Fibroblast of skin of scalp (primary cell): ENCODE results near the gene ZNF692.

Experiments used
- DNase-seq: peaks from one replicate; pipeline ENCODE4 v3.0.0-alpha.2; 2013

ZNF692 gene

DNA sequence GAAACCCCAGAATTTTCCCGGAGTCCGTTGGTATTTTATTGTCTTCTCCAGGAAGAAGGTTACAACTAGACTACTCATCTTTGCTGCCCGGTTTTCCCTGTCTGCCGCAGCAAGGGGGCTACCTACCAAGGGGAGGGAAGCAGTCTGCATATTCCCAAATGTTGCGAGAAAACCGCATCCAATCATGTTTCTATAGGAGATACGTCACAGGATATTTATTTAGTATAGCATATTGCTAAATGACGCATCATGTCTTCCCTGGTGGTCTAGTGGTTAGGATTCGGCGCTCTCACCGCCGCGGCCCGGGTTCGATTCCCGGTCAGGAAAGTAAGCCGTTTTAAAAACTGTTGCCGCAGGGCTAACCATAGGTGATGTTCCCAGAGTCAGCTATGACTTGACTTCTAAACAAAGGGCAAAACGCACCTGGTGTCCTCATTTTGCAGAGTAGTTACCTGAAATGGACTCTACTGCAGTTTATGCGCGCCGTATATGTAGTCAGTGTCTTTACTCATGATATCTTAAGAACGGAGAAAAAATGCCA, 15.2 kb upstream of the ZNF692 start:
- DNase-seq: no peak

DNA sequence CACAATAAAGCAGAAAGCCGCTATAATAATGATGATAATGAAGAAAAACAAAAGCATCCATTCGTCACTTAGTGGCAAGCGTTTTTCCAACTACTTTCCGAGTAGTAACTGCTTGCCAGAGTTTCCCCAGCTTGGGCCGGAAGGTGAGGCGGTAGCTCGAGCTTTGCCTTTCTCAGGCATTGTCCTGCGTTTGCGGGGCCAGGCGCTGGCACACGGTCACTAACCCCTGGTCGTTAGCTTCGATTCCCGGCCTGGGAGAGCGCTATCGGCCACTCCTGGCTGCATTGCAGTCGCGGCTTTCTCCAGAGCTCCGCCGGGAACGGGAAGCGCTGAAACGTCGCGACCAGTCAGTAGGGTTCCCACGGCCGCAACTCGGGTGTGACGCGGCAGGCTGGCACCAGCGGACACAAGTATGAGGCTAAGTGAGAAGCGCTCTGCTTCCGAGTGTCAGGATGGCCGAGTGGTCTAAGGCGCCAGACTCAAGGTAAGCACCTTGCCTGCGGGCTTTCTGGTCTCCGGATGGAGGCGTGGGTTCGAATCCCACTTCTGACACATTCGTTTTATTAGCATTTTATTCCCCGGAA, 14.6 kb upstream of the ZNF692 start:
- peak; percentile 97 for DNase-seq

DNA sequence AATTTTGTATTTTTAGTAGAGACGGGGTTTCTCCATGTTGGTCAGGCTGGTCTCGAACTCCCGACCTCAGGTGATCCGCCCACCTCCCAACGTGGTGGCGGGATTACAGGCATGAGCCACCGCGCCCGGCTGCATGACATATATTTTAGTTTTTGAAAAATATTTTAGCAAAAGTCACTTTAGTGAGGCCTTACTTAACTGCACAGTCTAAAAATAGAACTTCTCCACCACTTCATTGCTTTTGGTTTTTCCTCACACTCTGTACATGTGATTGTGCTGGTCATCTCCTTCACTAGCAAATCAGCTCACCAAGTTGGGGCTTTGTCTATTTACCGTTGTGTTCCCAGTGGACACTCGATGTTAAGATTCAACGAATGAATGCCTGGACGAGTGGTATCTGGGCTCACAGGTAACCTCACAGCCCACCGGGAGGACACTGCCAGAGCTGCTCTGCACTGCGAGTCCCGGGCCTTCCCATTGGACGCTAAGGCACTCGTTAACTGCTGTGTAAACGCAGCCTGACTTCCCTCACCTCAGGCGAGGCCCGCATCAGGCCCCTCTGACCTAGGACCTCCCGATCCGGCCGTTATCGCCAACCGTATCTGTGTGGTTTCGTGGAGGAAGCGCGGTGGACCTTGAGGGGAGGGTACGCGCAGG, 14.0 kb upstream of the ZNF692 start:
- peak; percentile 64 for DNase-seq

DNA sequence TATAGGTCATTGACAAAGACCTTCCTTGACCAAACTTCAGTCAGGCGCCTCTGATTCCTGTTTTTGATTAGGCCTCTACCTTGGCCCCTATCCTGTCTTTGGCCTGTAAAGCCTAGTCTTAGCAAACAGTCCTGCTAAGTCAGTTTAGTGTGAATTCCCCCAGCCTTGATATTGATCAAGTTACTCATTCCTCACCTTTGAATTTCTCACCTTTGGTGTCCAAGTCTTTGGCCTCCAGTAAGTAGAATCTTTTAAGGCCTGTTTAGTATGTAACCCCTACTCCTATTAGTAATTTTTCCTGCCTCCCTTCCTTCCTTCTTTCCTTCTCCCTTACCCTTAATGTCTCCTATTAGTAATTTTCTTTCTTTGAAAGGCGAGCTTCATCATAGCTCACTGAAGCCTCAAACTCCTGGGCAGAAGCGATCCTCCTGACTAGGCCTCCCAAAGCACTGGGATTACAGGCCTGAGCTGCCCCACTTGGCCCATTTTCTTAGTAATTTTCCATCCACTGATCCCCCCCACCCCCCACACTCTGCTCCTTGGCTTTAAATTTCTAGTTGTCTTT, 13.0 kb upstream of the ZNF692 start:
- DNase-seq: peak; percentile 14

DNA sequence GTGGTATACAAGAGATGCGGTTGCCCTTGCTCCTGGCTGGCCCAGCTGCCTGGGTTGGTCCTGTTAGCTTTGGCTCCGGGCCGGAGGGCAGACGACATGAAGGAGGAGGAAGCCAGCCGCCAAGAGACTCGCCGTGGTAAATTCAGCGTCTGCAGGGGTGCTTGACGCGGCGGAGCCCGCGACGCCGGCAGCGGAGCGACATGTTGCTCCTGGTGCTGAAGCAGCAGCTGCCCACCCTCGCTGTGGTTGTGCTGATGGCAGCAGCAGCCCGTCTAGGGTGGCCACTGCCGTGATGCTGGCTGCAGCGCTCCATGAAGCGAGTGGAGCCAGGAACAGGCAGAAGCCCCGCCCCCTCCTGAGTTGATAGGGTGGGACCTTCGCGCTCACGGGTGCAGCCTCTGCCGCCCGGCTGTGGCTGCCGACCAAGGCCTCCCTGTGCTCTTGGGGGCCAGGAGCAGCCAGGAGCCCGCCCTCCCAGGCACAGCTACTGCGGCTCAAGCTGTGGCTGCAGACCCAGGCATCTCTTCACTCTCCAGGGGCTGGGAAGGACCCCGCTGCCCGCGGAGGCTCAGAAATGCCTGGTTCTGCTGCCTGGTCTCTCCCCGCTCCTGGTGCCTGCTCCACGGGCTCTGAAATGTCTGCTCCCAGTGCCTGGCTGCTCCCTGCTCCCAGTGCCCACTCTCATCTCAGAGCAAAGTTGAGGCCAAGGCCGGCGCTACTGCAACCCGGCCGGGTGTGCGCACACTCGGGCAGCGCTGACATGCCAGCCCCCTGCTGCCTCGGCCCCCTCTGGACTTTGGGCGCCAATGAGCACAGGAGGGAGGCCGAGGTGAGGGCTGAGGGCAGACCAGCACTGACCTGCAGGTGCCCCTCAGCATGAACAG, 4.4 kb upstream of the ZNF692 start:
- DNase-seq: peak; percentile 77

DNA sequence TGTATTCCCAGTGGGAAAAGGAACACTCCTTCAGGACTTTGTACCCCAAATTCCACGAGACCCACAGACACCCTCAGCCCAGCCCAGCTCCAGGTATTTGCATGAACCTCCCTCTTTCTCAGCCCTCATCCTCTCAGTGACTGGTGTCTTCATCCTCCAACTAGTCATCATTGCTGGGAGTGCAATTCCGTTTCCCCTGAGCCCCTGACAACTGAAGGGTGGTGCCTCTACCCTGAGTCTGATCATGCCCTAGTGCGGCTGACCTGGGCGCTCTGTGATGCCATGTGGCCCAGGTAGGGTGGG, 3.8 kb upstream of the ZNF692 start:
- DNase-seq: no peak

DNA sequence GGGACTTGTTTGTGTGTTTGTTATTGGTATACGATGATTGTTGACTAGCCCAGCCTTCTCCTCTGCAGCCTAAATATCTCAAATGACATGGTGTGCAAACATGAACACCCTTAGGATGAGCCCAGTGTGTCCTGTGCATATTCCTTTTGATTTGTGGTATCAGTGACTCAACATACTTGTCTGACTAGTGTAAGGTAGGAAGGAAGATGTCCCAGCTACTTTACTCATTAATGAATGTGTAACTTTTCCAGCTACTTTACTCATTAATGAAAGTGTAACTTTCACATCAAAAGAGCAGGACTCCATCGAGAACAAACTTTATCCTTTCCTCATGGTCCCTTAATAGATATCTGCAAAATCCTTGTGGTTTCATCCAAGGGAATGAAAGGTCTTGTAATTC, 2.7 kb upstream of the ZNF692 start:
- no peak for DNase-seq

DNA sequence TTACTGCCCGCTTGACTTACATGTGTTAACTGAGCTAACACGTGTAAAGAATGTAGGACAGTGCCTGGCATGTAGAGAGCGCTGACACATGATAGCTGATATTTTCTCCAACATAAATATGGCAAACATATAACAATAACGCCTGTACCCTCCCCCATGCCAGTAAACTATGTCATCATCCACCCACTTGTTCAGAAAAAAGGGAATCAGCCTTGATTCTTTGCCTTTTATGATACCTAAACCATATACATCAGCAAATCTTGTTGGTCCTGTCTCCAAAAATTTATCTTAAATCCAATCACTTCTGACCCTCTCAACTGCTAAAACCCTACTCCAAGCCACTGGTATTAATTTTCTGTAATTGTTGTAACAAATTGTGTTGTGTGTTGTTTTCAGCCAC, 1.1 kb upstream of the ZNF692 start:
- DNase-seq: no peak

DNA sequence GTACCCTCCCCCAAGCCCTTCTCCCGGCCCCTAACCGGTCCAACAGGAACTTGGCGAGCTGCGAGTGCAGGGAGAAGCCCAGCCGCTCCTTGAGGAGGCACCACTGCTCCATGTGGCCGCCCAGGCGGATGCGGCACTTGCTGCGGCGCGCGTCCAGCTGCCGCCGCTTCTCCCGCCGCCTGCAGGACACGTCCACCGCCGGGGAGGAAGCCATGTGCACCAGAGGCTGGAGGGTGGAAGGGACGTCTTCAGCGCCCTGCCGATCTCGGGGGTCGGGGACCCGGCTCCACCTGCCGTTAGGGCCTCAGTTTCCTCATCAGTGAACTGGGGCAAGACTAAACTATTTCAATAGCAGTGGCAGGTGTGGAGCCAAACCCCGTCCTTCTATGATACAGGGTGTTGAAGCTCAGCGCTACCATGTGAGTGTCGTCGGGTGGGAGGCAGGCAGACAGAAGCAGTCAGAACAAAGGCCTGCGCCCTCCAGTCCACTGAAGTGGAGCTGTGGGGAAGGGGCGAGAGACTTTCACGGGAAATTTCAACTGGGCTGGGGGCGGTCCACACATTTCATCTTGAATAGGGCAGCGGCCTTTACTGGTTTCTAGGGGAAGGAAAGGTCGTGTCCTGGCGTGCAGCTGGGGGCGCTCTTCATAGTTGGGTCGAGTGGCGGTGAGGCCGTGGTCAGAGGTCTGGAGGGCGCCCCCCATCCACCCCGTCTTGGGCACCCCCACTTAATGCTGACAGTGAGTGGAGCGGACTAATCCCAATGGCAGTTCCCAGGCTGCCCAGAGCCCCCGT, 592 bp downstream of the ZNF692 start:
- peak; percentile 64 for DNase-seq

DNA sequence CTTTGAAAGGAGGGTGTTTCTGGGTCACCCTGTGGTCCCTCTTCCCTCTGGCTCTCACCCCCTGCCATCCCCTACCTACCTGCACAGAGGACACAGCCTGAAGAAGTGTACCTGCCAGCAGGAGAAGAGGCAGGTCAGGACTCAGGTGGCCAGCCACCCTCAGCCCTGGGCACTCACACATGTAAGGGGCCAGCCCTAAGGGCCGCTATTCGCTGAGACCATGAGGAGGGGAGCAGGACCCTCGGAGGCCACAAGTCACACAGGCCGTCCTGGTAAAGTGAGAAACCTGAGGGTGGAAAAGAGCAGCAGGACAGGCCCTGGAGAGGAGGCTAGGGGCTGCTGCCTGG, 1.2 kb downstream of the ZNF692 start:
- no peak for DNase-seq

DNA sequence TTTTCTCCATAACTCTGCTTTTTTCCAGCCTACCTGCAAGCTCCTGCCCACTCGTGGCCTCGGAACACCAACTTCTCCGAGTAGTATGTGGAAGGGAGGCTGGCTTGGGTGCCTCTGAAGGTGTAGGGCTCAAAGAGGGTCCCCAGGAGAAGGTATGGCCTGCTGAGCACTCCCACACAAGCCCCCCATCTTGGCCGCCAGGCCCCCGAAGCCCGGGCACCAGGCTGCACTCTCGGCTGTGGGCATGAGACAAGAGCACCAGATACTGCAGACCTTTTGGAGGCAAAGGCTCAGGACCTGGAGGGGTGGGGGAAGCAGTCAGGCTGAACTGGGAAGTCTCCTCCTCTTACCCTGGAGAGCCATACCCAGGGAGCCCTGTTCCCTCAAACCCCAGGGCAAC, 1.7 kb downstream of the ZNF692 start:
- DNase-seq: no peak

DNA sequence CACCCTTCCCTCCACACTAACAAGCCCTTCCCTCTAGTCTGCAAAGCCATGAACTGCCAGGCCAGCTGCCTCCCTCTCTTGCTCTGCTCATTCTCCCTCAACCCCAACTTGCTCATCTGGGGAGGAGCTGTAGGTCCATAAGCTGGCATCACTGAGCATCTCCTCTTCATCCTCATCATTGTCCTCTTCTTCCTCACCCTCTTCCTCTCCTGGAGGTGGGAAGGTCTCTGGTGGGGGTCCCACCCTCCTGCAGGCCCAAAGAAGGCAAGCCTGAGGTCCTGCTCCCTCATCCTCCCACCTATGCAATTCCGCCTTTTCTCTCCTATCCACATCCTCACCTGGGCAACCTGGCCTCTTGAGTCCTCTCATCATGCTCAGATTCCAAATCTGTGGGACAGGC, 2.7 kb downstream of the ZNF692 start:
- DNase-seq: no peak

DNA sequence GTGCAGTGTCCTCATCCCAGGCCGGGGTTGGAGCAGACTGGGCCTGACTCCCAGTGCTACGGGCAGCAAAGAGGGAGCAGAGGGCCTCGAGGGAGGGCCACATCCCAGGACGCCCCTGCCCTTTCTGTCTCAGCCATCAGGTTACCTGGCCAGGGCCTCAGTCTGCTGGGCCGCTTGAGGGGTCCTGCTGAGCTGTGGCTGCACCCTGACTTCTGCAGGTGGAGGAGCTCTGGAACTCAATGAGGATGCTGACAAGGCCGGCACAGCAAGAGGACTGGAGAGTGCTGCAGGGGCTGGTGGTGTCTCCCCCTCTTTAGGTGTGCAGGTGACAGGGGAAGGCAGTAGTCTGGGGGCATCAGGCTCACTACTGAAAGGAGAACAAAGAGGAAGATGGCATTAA, 3.3 kb downstream of the ZNF692 start:
- no peak for DNase-seq

DNA sequence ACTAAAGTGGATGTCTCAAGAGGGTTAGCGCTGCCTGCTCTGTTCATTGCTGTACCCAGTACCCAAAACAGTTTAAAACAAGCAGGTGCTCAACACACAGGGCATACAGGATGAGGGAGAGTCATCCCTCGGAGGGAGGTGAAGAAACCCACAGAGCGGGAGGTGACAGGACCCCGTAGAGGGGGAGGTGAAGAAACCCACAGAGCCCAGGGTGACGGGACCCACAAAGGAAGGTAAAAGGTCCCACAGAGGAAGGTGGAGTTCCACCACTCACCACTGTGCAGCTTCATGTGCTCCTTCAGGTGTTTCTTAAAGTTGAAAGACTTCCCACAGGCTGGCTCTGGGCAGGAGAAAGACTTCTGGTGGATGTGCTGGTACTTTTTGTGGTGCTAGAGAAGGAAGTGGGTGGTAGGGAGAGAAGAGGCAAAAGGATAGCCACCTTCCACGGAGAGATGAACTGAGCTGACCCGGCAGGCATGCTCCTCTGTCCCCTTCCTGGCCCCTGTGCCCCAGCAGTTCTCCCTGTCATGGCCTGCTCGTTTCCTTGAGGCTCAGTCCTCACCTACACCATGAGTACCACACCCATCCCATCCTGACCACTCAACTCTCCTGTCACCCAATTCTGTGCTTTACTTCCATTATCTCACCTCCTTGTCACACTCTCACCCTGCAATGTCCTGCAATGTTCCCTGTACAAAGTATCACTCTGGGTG, 5.1 kb downstream of the ZNF692 start:
- no peak for DNase-seq

DNA sequence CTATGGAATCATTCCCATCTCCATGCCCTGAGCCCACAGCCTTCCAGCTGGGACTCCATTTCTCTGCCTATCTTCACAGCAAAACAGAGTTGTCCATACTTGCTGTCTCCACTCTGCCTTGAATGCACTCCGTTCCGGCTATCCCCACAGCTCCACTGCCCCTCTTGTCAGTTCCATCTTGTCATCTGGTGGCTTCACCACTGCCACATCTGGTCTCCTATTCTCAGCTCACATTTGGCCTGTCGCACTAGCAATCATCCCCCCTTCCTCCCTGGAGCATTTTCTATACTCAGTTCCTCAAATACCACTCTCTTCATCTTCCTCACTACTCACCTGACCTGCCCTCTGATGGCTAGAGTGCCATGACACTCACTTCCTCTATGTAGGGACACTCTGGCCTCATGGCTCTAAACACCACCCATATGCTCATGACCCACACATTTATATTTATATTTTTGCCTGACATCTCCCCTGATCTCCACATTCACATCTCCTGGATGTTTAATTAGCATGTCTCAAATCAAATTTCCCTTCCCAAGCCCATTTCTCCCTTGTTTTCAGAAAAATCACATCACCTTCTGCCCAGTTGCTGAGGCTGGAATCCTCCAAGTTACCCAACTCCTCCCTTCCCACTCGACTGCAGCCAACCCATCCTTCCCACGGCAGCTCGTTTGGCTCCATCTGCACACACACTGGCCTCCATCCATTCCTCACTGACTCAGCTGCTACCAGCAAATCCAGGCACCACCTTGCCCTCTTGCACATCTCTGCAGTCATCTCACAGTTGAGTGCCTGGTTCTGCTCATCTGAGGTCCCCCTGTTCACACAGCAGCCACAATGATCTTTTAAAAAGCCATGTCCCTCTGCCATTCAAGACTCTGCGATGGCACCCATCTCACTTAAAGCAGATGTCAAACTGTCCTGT, 6.1 kb downstream of the ZNF692 start:
- DNase-seq: no peak

DNA sequence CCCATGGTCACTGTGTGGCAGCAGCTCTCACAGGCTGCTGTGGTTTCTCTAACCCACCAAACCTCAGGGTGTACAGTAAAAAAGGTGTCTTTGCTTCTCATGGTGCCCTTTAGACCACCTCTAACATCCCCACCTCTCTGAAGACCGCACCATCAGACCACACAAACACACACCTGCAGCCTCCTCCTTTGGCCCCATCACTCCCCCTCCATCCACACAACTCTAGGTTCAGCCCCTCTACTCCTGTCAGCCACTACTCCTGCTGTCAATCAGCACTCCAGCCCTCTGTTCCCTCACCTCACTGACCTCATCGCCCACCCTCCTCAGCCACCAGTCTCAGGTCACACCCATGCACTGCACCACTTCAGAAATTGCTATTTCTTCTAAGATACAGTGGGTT, 7.5 kb downstream of the ZNF692 start:
- no peak for DNase-seq

DNA sequence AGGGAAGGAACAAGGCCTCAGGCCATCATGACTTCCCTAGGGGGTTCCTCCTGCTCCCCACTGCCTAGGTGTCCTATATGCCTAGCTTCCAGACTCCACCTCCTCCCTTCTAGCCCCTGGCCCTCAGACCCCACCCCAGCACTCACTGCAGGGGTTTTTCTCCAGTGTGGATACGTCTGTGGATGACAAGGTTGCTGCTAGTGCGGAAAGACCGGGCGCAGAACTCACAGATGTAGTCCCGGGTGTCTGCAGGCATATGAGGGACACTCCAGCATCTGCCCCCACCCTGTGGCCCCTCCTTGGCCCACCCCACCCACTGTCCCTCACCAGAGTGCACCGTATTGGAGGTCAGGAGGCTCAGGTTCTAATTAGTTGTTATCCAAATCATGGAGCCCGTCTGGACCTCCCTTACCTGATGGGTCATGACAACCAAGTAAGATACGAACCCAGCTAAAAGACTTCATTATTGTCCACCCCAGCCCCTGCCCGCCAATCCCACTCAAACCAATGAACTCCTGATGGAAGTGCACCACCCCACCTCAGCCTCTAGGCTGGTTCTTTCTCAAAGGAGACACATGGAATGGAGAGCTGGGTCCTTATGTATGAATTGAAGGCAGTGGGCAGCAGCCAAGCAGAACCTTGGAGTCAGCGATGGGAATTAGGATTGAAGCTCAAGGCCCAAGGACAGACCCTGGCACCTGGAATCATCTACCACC, 8.2 kb downstream of the ZNF692 start:
- no peak for DNase-seq

DNA sequence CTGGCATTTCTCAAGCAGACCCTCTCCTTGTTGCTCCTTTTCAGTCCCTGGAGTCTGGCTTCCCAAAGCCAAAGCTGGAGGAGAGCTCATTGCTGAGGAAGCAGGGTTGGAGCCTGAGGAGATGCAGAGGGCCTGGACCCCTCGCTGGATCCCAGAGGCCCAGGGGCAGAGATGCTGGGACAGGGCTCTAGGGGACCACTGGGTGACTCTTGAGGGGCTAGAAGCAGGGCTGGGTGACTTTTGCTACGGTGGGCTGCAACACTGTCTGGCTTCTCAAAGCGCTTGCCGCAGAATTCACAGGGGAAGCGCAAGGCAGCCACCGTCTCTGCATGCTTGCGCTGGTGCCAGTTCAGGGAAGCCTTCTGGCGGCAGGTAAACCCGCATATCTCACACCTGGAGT, 8.8 kb downstream of the ZNF692 start:
- no peak for DNase-seq

DNA sequence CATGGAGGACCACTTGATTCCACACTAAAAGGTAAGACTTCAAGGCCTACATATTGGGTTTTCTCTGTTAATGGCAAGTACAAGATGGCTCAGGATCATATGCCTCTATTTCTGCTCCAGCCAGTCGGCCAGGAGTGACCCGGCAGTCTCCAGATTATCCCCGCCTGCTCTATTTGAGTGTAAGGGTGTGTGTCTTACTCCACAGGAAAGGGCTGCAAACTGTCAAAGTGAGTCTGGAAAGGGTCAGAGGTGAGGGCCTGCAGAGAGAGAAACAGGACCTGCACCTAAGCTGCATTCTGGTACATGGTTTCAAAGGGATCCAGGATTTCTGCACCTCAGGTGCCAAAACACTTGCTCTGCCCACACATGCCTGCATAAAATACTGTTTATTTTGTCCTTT, 9.2 kb downstream of the ZNF692 start:
- no peak for DNase-seq

DNA sequence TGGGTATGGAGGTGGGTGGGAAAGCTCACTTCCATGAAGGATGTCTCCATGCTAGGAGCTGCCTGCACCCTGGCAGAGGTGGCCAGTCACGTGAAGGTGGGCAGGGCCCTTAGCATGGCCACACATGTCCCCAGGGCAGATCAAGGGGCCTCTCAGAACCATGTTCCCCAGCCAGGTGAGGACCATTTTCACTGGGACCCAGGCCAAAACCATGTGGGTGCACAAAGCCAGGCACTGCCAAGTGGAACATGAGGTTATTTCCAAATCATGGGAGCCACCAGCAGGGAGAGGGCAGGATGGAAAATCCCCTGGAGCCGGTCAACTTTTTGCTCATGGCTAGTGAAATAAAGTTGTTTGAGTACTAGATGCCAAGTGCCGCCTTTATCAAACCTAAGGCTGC, 9.7 kb downstream of the ZNF692 start:
- DNase-seq: no peak
